Activated T-cell treated with anti-CD3 and anti-CD28 coated beads for 1 hour (primary cell): Measurements from ENCODE around the gene AXIN2.
A peak's percentile ranks its signal among the peaks of the same experiment; 100 is the strongest.

Source experiments
- DNase-seq: peaks from one replicate; pipeline ENCODE4 v3.0.0-alpha.2; 2020; ENCODE audit warnings: low read depth

Gene AXIN2

DNA sequence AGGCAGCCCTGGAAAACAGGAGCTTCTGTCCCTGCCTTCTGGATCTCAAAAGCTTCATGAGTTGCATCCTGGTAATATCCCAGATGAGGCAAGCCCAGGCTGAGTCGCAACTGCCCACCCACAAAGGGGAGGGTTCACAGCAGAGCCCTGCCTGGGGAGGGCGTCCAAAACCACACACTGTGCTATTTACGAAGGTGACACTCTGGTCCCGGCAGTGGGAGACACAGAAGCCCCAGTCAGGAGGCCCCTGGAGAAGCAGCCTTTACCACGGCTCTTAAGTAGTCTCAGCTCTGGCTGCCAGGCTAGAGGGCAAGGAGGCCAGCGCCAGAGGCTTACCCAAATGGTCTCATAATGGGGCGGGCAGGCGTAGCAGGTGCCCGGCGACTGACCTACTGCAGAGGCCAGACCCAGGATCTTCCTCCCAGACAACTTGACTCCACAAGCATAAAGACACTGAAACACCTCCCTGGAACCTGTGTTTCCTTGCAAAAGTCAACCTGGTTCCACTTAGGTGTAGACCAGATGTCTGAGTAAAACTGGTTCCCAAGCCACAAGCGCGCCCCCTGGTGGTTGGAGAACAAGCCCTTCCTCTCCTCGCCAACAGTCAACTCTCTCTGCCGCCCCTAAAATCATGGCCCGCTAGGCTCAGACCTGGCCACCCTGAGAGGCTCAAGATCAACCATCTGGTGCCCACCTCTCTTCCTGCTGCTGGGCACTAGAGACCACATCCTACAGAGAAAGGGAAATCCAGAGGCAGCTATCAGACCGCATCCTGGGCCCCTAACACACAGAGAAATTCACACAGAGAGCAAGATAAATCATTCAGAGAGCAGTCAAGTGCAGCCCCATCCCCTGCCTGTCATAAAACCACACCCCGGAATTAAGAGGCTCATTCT lies 5.2 kb downstream of the AXIN2 start:
- DNase-seq = peak; percentile 98

DNA sequence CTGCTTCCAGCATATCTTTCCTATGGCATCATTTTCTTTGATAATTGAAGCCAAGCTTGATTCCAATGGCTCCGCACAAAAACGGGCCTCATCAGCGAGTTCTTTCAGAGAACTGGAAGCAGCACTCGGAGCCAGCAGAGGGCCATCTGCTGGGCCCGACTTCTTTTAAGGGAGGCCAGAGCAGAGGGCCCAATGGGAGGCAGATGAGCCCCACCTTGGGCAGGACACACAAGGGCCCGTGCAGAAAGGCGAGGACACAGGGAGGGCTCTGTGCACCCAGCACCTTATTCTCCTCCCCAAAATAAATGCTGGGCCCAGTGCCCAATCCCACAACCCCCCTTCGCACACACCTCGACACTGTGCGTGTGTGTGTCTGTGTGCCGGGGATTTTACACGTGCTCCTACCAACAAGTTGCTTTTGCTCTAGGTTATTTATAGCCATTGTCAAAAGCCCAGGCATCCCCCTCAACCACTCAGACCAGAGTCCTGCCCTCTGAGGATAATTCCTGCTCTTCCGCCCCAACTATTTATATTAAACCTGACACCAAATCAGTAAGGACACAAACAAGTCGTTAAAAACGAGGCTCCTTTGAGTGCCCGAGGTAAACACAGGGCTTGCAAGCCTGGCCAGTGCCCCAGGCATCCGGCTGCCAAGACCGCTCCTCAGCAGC lies 6.8 kb downstream of the AXIN2 start:
- DNase-seq = no peak

DNA sequence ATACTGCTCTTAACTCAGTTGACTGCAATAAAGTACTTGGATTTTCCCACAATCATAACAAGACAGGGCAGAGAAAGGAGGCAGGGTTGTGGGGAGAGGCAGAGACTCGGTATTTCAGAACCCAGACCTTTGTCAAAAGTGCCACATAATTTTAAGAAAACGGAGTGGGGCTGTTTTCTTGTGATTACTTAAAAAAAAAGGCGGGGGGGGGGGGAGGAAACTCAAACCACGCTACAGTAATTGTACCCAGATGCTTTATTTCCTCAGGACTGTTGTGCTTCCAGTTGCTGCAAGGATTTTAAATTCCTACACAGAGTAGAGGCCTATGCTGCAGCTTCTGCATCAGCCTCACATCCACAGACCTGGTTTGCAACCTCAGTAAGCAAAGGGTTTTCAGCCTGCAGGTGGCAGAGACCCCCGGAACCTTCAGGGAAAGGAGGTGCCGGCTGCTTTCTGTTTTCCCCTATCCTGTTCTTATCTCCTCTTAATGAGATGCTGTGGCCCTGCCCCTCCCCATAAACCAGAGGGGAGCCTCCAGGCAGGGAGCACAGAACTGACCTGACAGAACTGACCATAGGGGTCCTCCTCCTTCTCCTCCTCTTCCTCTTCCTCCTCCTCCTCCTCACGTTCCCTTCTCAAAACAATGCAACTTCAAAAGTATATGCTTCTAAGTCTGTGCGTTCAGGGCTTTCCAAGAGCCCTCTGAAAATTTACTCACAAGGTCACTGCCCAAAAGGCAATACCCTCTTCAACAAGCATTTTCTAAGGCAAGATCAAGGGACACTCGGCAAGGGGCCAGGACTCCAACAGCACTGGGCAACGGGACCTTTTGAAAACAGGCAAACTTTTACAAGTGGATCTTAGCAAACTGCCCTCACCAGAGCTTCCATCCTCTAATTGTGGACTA lies 7.5 kb downstream of the AXIN2 start:
- DNase-seq = no peak

DNA sequence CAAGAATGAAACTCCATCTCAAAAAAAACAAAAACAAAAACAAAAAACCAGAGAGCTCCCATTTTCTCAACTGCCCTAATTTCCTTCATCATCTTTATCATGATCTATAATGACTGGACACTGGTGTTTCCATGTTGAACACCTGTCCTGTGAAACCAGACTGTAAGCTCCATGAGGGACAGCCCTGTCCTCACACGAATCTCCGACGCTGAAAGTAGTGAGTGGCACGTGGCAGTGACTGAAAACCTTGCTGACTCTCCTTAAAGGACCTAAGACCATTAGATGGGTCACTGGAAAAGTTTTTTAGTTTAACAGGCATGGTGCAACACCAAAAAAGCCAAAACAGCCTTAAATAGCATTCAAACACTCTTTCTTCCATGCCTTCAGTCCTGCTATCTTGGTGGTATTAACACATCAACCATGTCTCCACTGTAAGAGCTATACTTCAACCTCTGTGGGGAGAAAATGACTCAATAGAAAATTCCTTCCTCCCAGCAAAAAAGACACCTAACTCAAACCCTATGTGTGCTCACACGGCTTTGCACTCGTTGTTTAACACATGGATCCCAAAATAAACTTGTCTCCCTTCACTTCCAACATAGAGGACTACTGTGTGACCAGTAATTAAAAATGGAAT lies 8.3 kb downstream of the AXIN2 start:
- no peak for DNase-seq

DNA sequence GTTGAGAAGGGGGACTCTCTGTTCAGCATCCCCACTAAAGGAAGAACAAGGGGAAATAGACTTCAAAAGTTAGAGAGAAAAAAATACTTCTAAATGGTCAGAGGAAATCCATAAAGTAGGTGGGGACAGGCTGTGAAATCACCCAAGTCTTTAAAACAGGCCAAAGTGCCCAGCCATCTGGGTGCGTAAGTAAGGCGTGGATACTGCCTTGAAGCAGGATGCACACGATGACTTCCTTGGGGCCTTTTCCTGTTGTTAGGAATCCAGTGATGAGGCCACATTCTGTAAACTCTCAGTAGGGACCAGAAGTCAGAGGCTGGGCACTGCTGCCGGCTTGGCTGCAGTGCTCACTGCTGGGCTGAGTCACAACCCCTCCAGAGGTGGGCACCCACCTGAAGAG lies 9.2 kb downstream of the AXIN2 start:
- DNase-seq = no peak

DNA sequence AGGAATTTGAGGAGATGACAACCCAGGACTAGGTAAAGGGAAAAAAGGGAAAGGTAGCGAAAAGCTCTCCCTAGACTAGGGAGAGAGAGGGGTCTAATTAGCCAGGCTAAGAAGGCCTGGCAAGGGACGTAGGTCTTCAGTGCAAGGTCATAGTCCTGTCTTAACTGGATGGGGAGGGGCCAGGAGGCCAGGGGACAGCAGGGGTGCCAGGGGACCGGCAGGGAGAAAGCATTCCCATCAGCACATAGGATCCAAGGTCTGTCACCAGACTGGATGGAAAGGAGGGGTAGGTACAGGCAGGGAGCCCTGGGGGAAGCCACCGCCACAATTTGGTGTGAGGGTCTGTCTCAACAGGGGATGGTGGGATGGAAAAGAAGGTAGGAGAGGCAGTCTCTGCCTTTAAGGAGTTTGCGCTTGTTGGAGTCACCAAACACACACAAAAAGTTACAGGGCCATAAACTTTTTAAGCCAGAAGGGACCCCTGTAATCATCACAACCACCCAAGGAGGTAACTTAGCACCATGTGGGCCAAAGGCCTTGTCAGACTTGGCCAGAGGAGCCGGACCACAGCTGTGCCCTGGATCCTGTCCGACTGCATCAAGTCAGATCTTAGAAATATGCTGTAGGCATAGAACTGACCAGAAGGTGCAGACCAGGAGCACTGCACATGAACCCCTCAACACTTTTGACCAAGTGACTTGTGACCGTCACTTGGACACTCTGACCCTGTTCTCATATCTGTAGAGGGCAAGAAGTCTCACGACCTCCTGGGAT lies 10.0 kb downstream of the AXIN2 start:
- no peak for DNase-seq

DNA sequence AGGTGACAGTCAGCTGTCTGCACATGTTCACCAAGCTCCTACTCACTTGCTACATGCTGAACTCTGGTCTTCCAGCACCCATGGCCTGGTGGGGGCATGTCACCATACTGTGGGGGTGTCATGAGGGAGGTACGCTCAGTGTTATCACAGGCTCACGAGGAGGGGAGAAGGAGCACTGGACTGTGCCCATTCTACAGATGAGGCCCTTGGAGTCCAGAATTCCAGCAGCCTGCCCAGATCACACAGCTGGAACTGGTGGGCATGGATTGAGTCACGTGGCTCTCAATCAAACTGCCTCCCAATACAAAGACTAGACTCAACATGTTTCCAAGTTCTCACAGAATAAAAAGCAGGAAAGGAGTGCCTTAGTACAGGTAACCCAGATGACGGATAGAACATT lies 10.7 kb downstream of the AXIN2 start:
- DNase-seq = no peak

DNA sequence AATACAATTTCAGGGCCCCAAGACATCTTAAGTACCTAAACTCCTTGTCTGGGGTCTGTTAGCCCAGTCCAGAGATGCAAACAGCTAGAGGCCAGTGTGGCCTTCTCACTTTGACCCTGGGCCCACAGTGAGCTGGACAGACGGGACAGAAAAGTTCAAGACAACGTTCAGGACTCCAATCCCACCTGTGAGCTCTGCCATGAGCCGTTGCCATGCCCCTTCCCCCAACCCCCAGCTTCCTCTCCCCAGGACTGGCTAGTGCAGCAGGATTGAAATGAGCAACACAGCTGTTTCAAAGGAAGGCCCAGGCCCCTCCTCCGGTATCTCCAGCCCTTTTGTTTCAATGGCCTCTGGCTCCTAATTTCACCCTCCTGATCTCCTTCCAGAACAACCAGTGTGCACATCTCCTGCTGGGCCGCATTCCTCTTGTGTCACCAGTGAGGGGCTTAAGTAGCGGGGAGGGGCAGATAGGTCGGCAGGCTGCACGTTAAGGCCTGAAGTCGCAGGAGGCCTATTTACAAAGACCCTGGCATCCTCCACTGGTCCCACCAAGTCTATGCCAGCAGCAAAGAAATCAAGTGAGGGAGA lies 11.3 kb downstream of the AXIN2 start:
- no peak for DNase-seq

DNA sequence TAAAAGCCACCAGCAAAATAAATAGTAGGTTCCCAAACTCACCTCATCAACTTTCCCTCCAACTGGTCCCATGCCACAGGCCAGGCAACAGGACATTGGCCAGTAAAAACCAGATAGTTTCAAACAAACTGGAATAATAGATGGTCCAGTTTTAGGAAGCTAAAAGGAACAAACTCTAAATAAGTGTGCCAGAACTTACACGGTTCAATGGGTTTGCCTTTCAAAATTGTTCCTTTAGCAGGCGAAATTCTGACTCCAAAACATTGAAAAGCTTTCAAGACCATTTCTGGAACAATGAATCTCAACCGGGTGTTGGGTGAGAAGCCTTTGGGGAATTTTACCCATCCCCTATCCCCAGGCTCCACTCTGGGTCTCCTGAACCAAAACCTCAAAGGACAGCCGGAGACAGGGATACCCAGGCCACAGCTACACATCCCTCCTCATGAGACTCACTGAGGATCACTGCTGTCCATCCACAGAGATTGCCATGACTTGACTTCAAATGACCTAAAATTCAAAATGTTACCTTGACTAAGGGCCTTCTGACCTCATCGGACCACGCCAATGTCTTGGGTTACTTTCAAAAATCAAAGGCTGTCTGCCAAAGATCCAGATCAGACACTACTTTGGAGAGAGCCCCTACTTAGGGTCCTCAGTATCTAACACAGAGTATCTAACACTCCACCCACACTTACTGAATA lies 13.0 kb downstream of the AXIN2 start:
- DNase-seq = no peak

DNA sequence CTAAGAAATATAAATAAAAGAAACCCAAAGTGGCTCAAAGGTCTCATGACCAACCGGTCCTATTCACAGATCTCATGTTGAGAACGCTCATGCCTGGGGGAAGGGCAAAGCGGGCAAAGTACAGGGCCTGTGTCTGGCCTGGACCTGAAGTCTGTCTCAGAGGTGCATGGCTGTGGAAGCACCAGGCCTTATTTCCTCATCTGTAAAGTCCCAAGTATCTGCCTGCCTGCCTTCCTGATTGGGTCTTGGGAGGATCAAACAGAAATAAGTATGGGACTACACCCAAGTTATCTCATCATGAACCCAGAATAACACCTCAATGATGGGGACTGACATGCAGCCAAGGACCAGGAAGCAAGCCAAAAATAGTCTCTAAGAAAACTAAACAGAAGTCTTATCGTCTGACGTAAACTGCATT lies 14.2 kb downstream of the AXIN2 start:
- no peak for DNase-seq

DNA sequence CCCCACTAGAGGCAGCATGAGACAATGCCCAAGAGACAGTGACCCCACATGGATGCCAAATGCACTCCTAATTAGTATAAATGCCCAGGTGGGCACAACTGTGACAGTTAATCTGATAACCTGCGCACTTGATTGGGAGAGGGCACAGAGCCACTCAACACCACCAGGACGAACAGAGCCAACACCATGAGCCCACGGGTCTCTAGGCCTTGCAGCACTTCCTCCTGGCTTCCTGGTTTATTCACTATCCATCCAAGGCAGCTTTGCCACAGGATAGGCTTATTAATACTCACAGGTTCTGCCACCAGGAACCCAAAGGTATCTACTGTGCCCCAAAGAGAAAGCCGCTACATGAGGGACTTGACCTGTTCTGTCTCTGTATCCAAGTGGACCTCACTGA lies 14.9 kb downstream of the AXIN2 start:
- no peak for DNase-seq

DNA sequence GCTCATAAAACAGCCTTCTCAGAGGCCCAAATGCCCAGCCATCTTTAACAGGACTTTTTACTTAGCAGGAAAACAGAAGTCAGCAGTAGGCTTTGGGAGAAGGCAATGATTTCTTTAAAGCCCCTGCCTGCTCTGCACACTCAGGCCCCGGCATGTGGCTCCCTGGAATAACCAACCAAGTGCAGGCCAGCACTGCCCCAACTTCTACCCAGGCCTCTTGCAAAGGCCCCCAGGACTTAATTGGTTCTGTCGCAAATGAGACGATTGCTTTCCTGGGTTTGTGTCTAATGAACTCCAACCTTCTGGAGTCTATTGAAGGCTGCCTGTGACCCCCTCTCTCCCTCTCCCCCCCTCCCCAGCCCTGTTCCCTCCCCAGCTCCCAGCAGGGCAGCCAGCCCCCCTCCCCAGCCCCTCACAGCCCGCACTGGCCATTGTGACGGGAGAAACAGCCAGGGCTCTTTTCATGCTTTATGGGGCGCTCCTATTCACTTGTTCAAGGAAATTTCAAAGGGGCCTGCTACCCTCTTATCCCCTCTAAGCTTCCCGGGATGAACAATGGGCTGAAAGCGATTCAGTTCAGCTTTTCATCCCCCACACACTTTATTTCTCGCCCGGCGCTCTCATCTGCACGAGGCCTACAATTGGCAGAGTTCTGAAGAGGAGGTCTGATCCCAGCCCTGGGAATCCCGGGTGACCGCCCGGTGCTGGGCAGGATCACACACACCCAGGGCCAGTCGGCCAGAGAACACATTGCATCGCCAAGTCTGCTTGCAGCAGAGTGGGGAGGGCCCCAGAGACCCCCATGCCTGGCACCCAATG lies 15.5 kb downstream of the AXIN2 start:
- DNase-seq = no peak

DNA sequence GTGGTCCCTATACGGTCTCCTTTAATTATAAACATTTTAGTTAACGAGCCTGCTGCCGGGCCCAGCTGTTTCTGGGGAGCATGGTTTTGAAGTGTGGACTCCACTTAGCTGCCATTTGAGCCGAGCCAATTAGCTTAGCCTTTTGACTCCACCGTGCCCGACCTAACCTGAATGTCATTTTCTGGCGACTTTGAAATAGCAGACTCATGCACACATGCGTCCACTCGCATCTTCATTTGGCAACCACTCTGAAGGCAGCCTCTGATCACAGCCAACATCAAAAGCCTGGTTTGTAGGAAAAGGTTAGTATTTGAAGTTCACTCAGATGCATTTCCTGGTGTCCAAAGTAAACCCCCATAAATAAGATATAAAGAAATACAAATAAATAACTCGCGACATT lies 16.8 kb downstream of the AXIN2 start:
- no peak for DNase-seq

DNA sequence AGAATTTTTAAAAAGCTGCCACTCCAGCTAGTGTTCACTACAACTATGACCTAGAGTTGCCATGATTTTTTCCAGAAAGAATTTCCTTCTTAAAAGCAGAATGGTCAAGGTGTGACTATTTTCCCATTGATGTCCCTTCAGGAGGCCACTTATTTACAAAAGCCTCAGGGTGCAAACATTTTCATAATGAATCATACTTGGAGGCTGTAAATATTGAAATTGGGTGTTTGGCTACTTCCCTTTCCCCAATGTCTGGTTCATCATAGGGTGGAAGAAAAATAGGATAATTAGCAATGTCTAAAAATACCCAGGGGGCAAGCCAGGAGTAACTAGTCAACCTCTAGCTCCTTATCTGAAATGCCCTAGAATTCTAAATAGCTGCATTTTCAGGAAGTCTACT lies 18.8 kb downstream of the AXIN2 start:
- no peak for DNase-seq

DNA sequence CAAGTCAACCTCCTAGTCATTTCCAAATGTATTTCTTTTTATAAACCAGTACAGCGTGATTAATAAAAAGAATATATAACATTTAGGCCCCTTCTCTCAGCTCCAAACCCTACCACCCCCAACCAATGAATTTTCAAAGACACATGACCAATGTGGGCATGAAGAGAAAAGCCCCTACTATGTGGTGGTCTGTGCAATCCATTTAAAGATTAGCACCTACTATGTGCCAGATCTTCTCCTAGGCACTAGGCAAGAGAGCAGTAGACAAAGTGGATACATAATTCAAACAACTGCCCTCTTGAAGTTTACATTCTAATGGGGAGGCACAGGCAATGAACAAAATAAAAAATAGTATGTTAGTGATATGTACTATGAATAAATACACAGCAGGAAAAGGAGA lies 19.4 kb downstream of the AXIN2 start:
- DNase-seq = no peak

DNA sequence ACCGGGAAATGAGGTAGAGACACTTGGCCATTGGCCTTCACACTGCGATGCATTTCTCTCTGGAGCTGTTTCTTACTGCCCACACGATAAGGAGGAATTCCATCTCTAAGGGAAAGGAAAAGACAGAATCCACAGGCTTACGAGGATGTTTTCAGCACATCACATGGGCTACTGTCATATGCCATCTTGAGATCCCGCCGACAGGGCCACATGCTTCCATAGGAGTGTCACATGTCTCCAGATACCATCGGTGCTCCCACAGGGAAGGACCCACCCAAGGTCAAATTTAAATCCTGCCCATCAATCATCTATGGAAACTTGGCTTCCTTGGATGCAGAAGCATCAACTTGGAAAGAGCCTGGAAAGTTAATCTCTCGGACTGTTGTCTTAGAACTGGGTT lies 20.0 kb downstream of the AXIN2 start:
- DNase-seq = no peak

DNA sequence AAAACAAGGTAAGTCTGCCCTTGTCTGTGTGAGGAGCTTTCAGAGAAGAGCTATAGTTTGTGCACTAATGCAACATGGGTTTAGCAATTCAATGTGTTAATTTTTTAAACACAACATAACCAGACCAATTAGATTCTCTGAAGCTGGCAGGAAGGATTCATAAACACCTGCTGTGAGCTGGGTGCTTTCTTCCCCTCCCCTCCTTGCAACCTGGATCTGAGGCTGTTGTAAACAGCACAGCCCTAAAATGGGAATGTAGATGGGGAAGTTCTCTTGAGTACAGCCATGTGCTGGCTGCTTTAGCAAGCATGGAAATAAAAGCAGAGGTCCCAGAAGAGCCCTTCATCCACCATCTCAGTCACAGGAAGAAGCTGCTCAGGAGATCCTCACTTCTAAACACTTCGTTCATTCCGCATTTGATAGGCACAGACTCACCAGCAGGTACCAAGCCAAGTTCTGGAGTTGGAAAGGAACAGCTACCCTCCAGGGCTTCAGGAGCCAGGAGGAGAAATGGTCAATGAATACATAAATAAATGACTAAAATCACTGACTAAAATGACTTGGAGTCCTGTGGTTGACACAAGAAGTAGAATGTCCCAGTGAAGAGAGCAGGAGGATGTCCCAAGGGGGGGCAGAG lies 21.7 kb downstream of the AXIN2 start:
- DNase-seq = no peak

DNA sequence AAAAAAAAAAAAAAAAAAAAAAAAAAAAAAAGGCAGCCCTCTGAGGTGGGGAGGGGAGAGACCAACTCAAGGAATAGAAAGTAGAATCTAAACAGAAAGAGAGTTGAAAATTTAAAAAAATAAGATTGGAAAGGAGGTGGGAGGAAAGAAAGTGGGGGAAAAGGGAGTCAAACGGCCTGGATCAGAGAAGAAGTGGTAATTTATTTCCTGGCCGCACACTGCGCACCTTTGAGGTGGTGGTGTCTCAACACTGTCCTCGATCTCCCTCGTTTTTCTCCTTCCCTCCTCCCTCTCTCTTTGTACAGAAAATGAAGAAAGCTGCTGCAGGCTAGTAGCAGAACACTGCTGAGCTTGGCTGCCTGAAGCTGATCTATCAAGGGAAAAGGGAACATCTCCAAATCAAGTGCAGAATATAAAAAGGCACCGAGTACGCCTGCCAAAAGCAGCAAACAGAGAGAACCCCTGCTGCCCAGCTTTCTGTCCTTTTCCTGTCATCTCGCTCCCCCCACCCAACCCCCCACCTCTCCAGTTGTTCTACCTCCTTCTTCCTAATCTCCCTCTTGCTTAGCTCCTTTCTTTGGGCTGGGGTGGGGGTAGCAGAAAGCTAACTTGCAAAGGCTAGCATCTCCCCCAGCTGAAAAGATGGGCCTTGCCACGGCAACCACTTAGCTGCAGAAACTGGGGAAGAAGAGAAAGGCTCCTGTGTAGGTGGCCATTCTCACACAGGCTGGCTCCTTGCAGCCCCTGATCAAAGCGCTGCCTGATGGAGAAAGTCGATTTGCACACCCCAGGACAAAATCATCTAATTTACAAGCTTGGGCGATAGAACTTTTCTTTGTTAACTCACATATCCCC lies 22.5 kb downstream of the AXIN2 start:
- DNase-seq = no peak
